AG04449 (cell line): ENCODE data around the gene ELMO2.

Experiments
- CTCF ChIA-PET: fragments of 350-600 bp; formaldehyde crosslinking; extraction: SDS; loops from one replicate; lab custom pipeline; 2021; ENCODE audit warnings: antibody characterized with exemption; lab: Yijun Ruan, JAX
- POLR2A ChIA-PET: fragments of 400-600, 350-600 bp; formaldehyde crosslinking; extraction: SDS; loops from one replicate; lab custom pipeline; 2020; ENCODE audit warnings: antibody characterized with exemption, inconsistent platforms; lab: Yijun Ruan, JAX
- DNase-seq: peaks from one replicate; pipeline ENCODE4 v3.0.0-alpha.2; 2010; ENCODE audit warnings: low read depth, low spot score
- H3K4me3 ChIP-seq: 2 replicates; pipeline ENCODE4 v1.5.1; 2011; ENCODE audit warnings: low read depth, mild to moderate bottlenecking, control low read depth, low read length
- TF ChIP-seq, protein P1 (sequence below): IDR thresholded peaks from one replicate; pipeline ENCODE4 v1.5.1; 2011; ENCODE audit warnings: mild to moderate bottlenecking, moderate library complexity, low read length, control low read depth, inconsistent platforms; ENCODE audit not compliant: insufficient read depth; ENCODE audit errors: missing control alignments

ELMO2 gene, protein sequence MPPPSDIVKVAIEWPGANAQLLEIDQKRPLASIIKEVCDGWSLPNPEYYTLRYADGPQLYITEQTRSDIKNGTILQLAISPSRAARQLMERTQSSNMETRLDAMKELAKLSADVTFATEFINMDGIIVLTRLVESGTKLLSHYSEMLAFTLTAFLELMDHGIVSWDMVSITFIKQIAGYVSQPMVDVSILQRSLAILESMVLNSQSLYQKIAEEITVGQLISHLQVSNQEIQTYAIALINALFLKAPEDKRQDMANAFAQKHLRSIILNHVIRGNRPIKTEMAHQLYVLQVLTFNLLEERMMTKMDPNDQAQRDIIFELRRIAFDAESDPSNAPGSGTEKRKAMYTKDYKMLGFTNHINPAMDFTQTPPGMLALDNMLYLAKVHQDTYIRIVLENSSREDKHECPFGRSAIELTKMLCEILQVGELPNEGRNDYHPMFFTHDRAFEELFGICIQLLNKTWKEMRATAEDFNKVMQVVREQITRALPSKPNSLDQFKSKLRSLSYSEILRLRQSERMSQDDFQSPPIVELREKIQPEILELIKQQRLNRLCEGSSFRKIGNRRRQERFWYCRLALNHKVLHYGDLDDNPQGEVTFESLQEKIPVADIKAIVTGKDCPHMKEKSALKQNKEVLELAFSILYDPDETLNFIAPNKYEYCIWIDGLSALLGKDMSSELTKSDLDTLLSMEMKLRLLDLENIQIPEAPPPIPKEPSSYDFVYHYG

DNA sequence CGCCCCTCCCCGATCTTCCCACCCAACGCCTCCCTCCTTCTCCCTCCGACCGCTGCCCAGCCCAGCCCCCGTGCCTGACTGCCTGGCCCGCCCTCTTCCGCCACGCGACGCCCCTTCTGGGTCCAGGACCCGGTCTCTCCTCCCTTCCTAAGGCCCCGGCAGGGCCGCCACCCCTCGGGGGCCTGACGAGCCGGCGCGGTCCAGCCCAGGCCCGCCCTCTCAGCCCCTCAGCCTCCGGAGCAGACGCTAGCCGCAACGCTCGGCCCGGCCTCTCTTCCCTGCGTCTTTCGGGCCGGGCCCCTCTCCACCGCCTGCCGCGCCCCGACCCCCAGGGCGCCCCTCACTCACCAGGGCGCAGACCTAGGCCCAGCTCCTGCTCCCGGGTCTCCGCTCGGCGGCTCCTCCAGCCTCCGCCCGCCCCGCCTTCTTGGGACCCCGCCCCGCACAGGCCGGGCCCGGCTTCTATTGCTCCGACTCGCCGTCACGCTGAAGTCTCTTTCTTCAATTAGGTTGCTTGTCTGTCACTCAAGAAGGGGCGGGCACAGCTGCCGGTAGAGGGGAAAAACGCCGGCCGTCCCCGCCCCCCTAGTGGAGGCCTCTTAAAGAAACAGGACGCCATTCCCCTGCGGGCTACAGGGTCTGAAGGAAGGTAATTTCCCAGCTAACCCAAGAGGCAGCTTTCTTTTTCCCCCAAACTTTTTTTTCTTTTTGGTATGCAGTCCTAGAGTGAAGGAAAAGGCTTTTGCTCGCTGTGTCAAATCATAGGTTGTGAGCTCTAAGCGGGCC lies at the start of gene ELMO2:
Gene ELMO2, minus strand, starts transcription at position 416 of the 786 bp plus-strand sequence. CDS start 12,133 bp downstream, outside the sequence.
- POLR2A ChIA-PET: interaction anchor here (0.9 to 1.8 kb wide), 4 partner anchors 42 to 437 kb away, joined by 3 to 13 read pairs (median 3); no protein-coding TSS in a partner anchor
- DNase-seq: peak; percentile 75
- CTCF ChIA-PET: interaction anchor here (0.9 to 2.3 kb wide), 9 partner anchors 10 to 436 kb away, joined by 3 to 10 read pairs (median 4); partner anchors contain the start of gene CDH22
- TF ChIP-seq, protein P1, sequence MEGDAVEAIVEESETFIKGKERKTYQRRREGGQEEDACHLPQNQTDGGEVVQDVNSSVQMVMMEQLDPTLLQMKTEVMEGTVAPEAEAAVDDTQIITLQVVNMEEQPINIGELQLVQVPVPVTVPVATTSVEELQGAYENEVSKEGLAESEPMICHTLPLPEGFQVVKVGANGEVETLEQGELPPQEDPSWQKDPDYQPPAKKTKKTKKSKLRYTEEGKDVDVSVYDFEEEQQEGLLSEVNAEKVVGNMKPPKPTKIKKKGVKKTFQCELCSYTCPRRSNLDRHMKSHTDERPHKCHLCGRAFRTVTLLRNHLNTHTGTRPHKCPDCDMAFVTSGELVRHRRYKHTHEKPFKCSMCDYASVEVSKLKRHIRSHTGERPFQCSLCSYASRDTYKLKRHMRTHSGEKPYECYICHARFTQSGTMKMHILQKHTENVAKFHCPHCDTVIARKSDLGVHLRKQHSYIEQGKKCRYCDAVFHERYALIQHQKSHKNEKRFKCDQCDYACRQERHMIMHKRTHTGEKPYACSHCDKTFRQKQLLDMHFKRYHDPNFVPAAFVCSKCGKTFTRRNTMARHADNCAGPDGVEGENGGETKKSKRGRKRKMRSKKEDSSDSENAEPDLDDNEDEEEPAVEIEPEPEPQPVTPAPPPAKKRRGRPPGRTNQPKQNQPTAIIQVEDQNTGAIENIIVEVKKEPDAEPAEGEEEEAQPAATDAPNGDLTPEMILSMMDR: no peak
- peak within 1 kb of the TSS; percentile 90 for H3K4me3 ChIP-seq

DNA sequence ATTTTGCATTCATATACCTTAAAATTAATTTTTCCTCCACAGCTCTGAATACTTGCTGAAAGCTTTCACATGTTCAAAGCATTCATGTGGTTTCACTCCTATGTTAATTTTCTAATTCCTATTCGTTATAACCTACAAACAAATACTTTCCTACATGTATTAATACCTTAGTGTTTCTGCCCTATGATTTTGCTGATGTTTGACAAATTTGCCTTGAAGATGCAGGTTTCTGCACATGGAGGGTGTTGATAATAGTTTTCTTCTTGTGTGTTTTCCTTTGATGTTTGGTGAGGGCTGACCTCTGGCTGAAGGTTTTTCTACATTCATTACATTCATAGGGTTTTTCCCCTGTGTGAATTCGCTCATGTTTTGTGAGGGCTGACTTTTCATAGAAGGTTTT lies 49.3 kb upstream of the ELMO2 start:
- ChIA-PET CTCF (no interaction called here), POLR2A (no interaction called here)
- DNase-seq: no peak
- TF ChIP-seq, protein P1: no peak
- H3K4me3 ChIP-seq: no peak overlapping the region

DNA sequence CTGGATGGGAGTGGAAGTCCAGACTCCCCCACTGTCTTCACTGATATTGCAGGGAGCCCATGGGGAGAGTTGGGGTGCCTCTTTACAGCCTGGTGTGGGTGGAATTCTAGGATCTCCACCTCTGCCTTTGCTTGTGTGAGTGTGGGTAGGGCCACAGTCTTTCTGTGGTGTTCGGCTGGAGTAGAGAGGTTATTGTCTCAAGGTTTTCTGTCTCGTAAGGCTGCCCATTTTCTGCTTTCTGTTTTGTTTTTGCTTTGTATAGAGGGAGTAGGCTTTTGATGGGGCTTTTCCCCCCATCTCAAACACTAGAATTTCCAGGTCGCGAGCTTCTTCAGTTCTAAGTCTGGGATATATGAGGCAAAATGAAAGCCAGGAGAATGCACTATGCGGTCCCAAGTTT lies 40.4 kb upstream of the ELMO2 start:
- TF ChIP-seq, protein P1: no peak
- DNase-seq: no peak
- H3K4me3 ChIP-seq: no peak overlapping the region
- CTCF ChIA-PET: no interaction called here
- POLR2A ChIA-PET: no interaction called here

DNA sequence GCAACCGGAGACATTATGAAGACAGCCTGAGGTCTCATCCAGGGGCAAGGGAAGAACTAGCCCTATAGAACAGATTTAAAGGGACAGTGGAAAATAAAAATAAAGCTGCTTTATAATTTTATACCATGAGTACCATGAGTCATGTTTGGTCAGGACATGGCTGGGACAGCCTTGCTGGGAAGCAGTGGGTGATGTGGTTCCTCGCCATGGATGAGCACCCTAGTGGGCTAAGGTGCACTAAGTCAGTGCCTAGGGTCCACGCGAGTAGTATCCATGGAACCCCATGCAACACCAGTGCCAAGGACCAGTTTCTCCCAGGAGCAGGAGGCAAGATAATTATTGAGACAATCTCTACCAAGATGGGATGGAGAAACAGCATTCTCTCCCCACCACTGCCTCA lies 33.4 kb upstream of the ELMO2 start:
- DNase-seq: no peak
- TF ChIP-seq, protein P1: no peak
- CTCF ChIA-PET: interaction anchor here (2.1 kb wide), 2 partner anchors 18 to 308 kb away, joined by 5 to 9 read pairs; no protein-coding TSS in a partner anchor
- POLR2A ChIA-PET: no interaction called here
- no peak overlapping the region for H3K4me3 ChIP-seq

DNA sequence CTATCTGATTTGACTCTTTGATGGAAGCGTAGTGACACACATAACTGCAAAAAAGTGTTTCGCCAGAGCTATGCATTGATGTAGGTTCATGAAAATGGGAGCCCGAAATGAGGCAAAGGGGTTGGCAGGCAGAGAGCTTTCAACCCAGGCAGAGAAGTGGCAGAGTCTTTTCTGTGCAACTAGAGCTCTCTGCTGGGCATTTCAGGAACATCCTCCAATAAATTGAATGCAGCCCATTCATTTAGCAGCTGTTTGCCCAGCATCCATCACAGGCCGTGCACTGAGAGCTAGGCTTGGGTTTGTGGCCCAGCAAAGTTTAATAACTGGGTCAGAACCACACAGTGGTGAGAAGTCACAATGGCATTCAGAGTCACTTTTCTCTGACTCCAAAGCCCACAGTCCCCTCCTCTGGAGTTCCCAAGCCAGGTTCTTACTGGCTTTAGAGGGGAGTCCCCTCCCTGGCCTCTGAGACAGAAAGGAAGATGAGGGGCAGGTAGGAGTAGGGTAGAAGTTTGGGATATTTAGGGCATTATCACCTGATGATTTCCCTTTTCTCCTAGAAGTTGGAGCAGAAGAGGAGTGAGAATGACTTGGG lies 31.8 kb upstream of the ELMO2 start:
- H3K4me3 ChIP-seq: no peak overlapping the region
- TF ChIP-seq, protein P1: peak; percentile 42
- POLR2A ChIA-PET: no interaction called here
- DNase-seq: no peak
- CTCF ChIA-PET: interaction anchor here (0.7 to 2.5 kb wide), 19 partner anchors 10 to 468 kb away, joined by 3 to 16 read pairs (median 6); no protein-coding TSS in a partner anchor
